ENCODE results near the gene CRIP2.

- TF ChIP-seq CTCF (IDR thresholded peaks at IDR 0.05) (peak; percentile 55 to 99 (median 99)), EP300 (IDR thresholded peaks at IDR 0.05) (peak; percentile 60), POLR2A (IDR thresholded peaks at IDR 0.05) (peak; percentile 73)
Observed at GRCh38 chr14:105490572-105491365, 16.1 kb downstream of the CRIP2 start, which contains the start of gene TEDC1.

Measured in ovary (tissue), 3 donors.